ENCODE results near the gene TNFRSF8.
A peak's percentile ranks its signal among the peaks of the same experiment; 100 is the strongest.
"Not testable (repeated sequence)": the region's sequence is repeated elsewhere in the genome, so short reads cannot be mapped to it uniquely, and the experiment has no call there.

Gene TNFRSF8

DNA sequence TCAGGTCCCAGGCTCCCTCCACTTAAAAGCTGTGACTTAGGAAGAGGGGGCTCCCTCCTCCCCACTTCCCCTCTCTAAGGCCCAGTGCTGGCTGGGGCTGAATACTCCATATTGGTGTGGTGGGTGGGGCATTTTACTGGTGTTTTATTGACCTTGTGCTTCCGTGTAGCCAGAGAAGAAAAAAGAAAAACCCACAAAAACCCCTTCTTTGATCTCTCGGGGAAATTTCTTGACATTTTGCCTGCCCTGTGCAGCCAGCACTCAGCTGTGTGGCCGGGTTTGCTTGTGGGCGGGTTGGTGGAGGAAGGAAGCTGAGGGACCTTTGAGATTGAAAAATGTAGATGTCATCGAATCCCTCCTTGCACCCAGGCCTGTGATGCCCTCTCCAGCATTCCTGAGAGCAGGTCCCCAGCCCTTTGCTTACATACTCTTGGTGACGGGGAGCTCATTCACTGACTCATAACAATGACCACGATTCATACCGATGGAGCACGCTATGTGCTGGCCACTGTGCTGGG, 24.8 kb downstream of the TNFRSF8 start:
- no peak for DNase-seq (ENCODE audit: low spot score)

DNA sequence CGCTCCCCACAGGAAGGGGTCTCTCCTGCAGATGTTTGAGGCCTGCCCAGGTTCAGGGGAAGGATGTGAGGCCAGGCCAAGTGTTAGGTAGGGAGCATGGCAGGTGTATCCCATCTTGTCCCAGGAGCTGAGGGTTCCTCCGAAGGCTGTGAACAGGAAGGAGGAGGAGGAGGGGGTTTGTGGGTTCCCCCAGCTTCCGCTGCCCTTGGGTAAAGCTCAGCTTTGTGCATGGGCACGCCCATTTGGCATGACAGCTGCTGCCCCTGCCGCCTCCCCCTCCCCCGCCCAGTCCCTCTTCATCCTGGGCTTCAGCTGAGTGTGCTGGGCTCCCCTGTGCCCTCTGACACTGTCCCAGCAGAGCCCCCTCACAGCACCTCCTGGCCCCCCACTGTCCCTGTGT, 25.5 kb downstream of the TNFRSF8 start:
- no peak for DNase-seq (ENCODE audit: low spot score)

DNA sequence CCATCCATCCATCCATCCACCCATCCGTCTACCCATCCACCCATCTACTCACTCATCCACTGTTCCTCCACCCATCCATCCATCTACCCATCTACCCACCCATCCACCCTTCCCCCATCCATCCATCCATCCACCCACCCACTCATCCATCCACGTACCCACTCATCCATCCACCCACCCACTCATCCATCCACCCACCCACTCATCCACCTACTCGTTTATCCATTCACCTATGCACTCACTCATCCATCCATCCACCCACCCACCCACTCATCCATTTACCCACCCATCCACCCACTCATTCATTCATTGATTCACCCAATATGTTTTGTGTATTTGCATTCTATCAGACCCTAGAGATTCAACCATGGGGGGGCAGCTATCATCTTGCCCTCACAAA, 27.2 kb downstream of the TNFRSF8 start:
- no peak for DNase-seq (ENCODE audit: low spot score)

DNA sequence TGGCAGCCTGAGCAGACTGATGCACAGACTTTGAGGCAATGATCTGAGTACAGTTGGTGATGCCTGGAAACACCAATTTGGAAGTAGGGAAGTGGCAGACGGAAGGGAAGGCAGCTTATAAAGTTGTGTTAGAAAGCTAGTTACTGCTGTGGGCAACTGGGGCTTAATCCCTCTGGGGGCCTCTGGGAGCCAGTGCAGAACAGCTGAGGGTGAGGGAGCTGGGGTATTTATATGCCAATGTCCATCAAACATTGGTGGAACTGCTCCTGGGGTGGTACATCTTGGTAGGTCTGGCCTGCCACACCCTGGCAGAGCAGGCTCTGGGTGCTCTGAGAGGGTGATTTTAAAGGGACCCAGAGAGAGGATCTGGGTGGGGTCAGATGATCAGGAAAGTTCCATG, 28.1 kb downstream of the TNFRSF8 start:
- DNase-seq (ENCODE audit: low spot score), result no peak

DNA sequence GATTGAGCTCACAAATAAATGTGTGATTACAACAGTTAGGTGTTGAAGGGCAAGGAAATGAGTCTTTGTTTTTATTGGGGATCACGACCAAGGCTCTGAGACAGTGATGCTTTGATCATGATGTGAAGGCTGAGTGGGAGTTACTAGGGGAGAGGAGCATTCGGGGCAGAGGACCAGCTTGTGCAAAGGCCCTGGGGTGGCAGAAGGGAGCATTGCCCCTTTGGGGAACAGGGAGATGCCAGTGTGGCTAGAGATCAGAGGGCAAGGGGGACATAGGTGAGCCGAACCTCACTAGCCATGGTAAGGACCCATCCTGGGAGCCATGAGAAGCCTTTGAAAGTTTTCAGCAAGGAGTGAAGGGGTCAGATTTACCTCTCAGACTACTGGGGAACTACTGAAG, 31.1 kb downstream of the TNFRSF8 start:
- no peak for DNase-seq (ENCODE audit: low spot score)

DNA sequence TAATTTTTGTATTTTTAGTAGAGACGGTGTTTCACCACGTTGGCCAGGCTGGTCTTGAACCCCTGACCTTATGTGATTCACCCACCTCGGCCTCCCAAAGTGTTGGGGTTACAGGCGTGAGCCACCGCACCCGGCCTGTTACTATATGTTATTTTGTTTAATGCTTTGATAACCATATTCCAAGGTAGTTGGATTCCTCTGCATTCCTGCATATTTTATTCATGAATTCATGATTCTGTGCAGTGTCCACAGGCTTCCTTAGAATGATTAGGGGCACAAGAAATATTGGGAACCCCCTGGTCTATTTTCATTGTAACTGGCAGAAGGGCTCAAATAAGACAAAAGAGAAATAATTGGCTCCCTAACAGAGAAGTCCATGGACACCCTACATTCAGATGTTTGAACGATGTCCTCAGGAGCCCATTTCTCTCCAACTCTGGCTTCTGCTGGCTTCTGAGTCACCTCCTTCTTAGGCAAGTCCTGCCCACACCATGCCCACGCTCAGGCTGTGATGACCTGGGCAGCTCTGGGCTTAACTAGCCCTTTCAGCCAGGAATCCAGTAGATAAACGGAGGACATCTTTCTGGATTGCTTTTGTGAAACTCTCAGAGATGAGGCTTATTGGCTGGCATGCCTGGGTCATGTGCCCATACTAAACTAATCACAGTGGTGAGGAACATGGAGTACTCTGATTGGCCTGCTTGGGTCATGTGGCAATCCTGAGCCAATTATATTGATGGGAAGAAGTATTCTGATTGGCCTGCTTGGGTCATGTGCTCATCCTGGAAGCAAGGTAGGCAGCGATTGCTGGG, 32.6 kb downstream of the TNFRSF8 start:
- no peak for DNase-seq (ENCODE audit: low spot score)

DNA sequence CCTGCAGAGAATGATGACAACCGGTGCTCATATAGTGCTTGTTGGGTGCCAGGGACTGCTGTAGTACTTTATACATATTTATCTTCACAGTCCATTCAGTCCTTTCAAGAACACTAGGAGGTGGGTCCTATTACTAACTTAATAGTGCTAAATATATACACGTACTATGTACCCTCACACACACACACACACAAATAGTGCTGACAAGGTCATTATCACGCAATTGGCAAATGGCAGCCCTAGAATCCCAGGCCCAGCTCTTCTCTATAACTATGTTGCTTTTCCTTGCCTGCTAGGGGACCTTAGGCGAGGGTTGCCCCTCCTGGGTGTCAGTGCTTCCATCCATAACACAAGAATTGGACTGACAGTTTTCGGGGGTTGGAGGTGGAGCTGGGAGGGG, 33.5 kb downstream of the TNFRSF8 start:
- no peak for DNase-seq (ENCODE audit: low spot score)

DNA sequence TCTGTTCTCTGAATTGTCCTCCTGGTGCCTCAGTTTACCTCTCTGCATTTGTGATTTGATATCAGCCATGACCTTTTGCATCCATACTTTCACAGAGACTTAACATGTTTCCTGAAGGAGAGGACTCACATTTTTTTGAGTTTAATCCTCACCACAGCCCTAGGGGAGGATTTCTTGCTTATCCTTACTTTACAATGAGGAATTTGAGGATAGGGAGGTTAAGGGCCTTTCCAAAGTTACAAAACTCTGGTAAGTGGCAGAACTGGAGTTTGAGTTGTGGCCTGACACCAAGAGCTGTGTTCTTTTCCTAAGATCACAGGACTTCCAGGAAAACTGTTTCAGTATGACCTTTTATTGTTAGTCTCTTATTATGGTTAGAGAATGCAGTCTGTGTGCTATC, 34.2 kb downstream of the TNFRSF8 start:
- DNase-seq (ENCODE audit: low spot score), result no peak

DNA sequence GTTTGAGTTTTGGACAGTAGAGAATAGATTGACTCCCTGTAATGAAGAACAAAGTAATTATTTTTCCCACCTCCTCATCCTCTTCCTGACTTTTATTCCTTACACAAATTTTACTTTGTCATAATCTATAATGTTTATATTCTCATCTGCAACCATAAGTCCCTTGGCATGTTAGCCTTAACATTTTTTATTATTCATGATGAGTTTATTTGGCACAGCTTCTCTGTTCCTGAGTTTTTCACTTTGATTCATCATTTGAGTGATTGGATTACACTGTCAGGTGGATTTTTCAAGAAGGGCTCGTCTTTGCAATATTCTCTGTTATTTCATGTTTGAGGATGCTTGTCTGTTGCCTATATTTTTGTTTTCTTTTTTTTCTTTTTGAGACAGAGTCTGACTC, 35.7 kb downstream of the TNFRSF8 start:
- DNase-seq (ENCODE audit: low spot score), result no peak

DNA sequence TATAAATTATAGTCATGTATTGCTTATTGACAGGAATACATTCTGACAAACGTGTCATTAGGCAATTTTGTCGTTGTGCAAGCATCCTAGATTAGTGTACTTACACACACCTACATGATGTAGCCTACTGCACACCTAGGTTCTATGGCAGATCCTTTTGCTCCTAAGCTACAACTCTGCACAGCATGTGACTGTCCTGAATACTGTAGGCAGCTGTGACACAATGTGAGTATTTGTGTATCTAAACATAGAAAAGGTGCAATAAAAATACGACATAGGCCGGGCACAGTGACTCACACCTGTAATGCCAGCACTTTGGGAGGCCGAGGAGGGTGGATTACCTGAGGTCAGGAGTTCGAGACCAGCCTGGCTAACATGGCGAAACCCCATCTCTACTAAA, 36.5 kb downstream of the TNFRSF8 start:
- no peak for DNase-seq (ENCODE audit: low spot score)

DNA sequence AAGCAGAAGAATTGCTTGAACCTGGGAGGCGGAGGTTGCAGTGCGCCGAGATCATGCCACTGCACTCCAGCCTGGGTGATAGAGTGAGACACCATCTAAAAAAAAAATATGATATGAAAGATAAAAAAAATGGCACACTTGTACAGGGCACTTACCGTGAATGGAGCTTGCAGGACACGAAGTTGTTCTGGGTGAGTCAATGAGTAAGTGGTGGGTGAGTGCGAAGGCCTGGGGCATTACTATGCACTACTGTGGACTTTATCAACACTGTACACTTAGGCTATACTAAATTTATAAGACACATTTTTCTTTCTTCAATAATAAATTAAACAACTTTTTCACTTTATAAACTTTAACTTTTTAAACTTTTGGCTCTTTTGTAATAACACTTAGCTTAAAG, 37.0 kb downstream of the TNFRSF8 start:
- DNase-seq (ENCODE audit: low spot score), result no peak

DNA sequence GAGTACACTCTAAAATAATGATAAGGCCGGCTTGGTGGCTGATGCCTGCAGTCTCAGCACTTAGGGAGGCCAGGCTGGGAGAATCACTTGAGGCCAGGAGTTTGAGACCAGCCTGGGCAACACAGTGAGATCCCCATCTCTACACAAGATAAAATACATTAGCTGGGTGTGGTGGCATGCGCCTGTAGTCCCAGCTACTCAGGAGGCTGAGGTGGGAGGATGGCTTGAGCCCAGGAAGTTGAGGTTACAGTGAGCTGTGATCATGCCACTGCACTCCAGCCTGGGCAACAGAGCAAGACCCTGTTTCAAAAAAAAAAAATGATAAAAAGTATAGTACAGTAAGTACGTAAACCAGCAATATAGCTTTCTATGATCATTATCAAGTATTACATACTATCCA, 38.0 kb downstream of the TNFRSF8 start:
- not testable (repeated sequence) for DNase-seq (ENCODE audit: low spot score)

DNA sequence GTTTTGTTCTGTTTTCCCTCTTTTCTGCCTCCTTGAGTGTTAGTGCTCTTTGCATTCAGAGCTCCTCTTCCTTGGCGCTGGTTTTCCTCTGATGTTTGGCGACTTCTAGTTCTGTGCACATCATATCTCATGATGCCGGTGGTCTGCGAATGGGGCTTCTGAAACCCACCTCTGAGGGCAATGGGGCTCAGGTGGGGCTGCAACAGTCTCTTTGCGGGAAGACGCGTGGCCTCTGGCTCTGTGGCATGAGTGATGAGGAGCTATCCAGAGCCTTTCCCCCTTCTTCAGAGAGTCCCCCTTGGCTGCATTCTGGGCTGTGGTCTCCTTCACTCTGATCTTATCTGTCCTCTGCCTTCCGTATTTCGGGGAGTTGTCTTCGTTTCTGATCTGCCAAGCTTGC, 39.0 kb downstream of the TNFRSF8 start:
- no peak for DNase-seq (ENCODE audit: low spot score)

DNA sequence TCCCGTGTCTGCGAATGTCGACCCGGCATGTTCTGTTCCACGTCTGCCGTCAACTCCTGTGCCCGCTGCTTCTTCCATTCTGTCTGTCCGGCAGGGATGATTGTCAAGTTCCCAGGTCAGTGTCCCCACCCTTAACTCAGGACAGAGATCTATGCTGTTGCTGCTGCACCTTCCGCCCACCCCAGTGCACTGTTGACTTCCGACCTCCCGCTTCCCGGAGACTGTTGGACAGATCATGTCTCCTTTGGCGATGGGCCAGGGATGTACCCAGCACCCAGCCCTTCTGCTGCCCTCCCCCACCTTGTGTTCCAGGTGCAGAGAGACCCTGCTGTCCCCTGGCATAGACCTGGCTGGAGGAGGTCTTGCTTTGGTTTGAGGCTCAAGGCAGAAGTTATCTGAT, 41.3 kb downstream of the TNFRSF8 start:
- no peak for DNase-seq (ENCODE audit: low spot score)

DNA sequence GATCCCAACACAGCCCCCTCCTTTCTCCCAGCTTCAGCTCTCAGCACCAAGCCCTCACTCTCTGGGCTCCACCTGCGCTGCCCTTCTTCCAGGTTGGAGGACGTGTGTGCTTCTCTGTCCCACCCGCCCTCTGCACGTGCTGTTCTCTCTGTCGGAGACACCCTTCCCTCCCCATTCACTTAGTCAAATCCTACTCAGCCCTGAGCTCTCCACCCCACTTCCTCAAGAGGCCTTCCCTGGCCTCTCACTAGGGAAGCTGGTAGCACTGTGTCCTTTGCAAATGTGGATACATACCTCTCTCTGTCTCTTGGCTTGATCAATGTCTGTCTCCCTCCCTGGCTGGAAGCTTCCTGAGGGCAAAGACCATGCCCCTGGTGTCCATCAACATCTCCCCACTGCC, 43.0 kb downstream of the TNFRSF8 start:
- no peak for DNase-seq (ENCODE audit: low spot score)

DNA sequence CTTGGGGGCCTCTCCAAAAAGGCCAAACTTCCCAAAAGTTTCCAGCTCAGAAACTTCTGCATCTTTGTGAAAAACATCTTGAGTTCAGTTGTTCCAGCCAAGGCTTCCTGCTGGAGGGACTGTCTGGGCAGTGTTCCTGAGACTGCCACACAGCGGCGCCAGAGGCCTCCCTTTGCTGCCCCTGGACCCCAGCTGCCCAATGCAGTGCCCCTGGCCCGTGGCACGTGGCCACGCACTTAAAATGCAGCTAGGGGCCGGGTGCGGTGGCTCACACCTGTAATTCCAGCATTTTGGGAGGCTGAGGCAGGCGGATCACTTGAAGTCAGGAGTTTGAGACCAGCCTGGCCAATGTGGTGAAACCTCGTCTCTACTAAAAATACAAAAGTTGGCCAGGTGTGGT, 43.8 kb downstream of the TNFRSF8 start:
- DNase-seq (ENCODE audit: low spot score), result peak; percentile 40

DNA sequence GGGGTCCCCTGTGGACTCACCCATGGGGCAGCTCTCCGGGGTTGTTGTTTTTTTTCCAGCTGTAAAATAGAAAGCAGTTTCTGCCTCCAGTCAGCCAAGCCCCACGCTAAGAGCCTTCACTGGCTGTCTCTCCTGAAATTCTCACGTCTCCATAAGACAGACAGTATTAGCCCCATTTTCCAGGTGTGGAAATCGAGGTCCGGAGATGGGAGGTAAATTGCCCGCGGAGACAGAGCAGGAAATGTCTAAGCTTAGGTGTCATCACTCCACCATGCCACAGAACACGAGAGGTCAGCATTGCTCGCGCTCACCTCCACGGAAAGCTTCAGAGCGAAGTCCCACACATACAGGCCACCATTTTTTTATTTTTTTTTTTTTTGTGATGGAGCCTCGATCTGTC, 44.6 kb downstream of the TNFRSF8 start:
- no peak for DNase-seq (ENCODE audit: low spot score)

DNA sequence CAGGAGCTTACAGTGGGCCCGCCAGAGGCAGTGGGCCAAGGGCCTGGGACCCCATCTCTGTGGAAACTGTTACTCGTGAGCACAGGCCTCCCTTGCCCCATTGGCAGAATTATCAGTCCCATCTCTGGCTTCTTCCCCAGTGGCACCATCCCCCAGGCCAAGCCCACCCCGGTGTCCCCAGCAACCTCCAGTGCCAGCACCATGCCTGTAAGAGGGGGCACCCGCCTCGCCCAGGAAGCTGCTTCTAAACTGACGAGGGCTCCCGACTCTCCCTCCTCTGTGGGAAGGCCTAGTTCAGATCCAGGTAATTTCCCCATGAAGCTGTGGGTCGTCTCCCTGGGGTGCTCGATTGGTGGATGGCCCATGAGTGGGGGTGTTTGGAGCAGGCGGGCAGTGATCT, 46.8 kb downstream of the TNFRSF8 start:
- DNase-seq (ENCODE audit: low spot score), result no peak

DNA sequence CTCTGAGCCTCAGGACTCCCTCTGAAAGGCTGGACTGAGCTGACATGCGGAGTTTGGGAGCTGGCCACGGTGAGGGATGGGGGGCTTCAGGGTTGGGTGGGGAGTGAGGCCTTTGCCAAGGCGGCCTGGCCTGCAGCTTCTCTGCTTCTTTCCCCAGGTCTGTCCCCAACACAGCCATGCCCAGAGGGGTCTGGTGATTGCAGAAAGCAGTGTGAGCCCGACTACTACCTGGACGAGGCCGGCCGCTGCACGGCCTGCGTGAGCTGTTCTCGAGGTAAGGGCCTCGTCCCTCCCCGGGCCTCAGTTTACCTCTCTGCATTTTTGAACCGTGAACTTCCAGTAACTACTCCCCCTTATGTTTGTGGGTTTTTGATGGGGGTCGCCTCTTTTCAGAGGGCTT, 48.6 kb downstream of the TNFRSF8 start:
- DNase-seq (ENCODE audit: low spot score), result no peak

DNA sequence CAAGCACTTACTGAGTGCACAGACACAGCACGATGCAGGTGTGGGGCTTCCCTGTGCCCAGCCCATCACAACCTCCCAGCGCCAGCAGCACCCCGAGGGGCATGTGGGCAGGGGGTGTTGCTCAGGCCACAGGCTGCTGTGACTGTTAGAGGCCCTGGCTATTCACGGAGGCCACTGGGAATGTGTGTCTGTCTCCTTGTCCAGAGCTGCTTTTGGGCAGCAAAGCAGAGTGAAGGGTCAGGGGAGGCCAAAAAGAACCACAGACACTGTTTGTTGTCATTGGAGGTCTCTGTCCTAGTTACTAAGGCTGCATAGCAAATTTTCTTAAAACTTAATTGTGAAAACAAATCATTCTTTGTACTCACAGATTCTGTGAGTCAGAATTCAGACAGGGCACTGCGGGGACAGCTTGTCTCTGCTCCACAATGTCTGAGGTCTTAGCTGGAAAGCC, 49.6 kb downstream of the TNFRSF8 start:
- DNase-seq (ENCODE audit: low spot score), result no peak

DNA sequence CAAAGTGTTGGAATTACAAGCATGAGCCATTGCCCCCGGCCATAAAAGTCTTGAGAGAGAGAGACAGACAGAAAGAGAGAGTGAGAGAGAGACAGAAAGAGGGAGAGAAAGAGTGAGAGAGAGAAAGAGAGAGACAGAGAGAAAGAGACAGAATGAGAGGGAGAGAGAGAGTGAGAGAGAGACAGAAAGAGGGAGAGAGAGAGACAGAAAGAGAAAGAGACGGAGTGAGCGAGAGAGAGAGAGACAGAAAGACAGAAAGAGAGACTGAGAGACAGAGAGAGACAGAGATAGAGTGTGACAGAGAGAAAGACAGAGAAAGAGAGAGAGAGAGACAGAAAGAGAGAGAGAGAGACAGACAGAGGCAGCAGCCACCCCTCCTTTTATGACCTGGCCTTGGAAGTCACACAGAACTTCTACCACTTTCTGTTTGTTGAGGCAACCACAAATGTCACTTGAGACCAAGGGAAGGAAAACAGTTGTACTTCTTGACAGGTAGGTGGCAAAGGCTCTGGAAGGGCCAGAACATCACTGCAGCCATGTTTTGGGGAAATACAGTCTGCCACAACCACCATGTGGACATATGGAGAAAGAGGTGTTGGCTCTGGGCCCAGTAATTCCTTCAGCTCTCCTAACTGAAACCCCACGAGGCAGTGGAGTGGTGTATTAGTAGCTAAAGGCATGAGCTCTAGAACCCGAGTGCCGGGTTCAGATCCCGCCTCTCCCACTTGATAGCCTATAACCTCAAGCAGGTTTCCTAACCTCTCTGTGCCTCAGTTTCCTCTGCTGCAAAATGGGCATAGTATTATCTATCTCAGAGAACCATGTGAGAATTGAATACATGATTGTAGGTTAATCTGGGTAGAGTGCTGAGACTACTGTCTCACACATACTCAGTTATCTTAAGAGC, 50.6 kb downstream of the TNFRSF8 start:
- DNase-seq (ENCODE audit: low spot score), result no peak

DNA sequence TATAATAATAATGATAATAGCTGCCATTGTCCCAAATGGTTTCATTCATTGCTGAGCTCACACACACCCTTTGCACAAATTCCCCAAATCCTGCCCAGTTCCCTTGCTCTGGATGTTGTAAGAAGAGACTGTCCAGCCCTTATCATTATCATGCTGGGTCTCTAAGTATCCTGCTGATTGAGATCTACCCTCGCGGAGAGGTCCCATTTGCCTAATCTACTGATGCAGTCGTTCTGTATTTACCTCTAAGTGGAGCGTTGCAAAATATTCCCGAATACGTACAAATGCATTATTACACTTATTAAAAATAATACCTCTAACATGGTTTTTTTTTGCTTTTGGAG, 51.2 kb downstream of the TNFRSF8 start:
- no peak for DNase-seq (ENCODE audit: low spot score)

DNA sequence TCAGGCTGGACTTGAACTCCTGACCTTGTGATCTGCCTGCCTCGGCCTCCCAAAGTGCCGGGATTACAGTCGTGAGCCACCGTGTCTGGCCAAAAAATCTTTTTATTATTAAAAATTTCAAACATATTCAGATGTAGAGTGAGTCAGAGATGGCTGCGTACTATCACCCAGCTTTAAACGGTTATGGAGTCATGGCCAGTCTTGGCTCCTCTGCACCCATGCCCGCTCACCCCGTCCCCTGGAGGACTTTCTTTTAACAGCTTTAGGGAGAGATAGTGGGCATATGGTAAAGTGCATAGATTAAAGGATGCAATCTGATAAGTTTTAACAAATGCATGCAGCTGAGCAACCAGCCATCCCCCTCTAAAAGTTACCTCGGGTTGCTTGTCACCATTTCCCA, 51.8 kb downstream of the TNFRSF8 start:
- no peak for DNase-seq (ENCODE audit: low spot score)
